ENCODE results near the gene ADCY5. TPM values are rescaled to one million over a fixed set of nuclear protein-coding genes. Genes with fewer than 3 reads are reported as not detected.

The ADCY5 gene
- polyA plus RNA-seq, 10 donors: 2.9 to 5.2 (median 3.8) TPM

DNA sequence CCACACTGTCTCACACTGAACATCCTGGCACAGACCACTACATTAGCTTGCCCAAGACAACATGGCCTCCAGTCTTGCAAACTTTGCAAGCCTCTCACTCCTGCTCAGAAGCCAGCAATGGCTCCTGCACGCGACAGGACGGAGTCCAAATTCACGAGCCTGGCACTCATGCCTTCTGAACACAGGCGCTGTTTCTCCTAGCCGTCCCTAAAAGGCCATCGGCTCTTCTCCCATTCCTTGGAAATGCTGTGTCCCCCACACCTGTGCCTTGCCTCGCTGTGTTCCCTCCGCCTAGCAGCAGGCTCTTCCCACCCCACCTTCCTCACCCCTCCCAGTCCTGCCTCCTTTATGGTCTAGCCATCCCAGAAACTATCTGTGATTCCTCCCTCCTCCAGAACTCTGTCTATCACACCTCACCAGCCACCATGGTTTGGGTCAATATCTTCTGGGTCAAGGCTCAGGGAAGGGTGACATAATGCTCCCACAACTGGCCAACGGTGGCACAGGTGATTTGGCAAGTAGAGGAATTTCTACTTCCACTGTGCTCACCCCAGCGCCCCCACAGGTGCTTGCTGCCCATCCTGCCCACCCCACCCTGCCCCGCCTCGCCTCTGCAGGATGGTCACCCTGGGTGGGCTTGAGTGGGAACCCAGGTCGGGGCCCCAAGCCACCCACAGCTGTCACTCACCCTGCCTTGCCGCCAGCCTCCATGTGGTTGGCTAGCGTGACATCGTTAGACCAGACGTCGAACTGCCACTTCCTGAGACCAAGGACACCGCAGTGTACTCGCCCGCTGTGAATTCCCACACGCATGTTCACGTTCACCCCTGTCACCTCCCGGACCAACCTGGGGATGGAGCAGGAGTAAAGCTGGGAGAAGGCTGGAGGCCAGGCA is 120.7 kb downstream of the ADCY5 start:
- no peak for DNase-seq

DNA sequence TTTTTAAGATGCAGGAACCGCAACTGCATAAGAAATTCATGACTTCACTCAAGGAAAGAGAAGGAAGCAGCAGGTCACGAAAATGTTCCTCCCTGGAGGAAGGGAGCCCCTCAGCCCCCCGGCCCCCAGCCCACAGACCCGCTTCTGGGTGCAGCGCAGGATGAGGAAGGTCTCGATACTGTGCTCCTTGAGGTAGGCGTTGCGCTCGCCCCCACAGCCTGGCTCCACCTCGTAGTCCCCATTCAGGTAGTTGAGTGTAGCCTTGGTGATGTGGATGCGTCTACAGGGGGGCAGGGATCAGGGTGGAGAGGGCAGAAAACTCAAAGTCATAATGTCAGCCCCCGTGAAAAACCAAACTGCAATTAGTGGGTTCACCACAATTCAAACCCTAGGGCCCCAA is 121.4 kb downstream of the ADCY5 start:
- no peak for DNase-seq

DNA sequence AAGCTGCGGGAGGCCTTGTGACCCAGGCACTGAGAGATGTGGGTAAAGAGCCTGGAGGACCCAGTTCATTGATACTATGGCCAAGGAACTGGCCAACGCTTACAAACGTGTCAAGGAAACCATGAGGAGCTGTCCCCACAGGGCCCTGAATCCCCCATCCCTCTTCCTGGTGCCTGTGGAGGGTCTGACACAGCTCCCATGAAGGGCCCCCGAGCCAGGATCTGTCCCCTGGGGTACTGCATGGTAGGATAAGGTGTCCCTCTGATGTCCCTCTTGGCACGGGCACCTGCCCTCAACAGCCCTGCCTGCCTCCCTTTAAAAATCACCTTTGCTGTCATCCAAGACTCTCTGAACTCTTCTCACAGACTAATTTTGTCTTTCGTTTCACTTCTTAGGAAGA is 122.4 kb downstream of the ADCY5 start:
- DNase-seq: no peak

DNA sequence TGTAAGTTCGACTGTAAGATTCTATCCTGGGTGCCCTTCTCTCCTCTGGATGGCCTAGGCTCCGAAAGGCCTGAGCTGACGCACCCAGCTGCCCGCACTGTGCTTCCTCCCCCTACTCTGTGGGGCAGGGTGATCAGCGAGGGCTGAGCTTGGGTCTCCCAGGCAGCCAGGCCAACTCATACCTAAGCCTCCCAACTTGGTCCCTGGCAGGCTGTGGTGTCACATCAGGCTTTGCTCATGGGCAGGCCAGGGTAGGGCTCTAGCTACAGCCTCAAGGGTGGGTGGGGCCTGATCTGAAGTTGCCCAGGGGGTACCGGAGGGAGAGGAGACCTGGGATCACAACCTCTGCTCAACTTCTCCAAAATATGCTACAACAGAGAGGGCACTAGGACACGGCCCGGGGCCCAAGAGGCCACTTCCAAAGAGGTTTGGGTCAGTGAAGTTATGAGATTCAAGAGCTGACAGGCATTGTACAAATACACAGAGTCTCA is 123.1 kb downstream of the ADCY5 start:
- DNase-seq: no peak

DNA sequence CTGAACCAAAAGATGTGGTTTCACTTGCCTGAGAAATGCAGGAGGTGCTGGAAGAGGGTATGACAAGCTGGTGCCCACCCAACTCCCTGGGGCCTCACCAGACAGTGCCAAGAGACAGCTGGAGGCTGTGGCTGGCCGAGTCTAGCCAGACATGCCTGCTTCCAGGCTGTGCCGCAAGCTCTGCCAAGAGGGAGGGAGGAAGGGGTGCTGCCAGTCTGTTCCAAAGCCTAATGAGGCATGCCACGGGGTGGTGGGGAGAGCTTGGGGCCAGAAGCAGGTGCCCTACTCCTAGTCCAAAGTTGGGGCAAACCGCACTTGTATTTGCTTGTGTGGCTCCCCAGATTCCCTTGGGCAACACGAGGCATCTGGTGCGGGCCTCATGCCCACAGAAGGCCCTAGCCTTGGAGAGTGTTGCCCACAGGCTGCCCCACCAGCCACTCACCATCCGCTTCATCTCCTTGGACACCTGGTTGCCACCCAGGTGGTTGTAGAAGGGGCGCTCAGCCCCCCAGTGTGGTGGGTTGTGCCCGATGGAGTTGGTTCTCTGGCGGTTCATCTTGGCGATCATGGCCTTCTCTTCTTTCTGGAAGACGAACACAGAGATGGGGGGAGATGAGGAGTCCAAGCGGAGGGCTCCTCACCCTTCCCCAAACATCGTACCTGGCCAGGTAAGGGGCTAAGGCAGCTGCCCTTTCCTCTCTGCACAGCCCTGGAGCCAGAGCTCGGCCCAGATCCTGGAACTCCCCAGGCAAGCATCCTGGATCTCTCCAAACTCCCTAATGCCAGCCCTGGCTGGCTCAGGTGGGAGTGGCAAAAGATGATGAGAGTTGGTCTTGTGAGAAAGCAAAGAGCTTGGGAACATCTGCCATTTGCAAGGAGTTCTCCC is 123.8 kb downstream of the ADCY5 start:
- no peak for DNase-seq

DNA sequence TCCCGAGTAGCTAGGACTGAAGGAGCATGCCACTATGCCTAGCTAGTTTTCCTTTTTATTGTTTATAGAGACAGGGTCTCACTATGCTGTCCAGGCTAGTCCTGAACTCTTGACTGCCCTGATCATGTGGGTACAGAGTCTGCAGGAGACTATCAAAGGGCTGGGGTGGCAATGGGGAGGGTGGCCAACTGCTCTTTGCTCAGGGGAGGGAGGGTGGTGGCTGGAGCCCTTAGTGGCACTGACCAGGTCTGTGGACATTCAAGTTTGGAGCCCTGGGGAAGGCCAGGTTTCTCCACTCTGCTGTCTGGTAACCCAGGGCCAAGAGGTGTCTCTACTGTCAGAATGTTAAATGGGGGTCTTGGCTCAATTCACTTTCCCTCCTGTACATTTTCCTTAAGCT is 125.1 kb downstream of the ADCY5 start:
- DNase-seq: no peak

DNA sequence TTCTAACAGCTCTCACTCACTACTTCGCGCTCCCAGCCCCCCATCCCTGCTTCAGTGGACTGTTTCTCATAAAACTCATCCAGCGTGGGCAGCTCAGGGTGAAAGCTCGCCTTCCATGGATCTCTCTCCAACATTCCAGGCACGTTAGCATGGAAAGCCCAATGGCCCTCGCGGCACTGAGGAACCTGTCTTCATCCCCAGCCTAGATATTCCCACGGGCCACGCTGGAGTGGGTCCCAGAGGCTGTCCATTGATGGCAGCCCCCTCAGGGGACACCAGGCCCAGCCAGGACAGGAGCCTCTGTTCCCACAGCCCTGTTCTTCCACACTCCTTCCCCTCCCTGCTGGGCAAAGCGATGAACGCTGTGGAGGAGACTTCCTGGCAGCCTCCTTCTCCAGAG is 126.0 kb downstream of the ADCY5 start:
- no peak for DNase-seq

DNA sequence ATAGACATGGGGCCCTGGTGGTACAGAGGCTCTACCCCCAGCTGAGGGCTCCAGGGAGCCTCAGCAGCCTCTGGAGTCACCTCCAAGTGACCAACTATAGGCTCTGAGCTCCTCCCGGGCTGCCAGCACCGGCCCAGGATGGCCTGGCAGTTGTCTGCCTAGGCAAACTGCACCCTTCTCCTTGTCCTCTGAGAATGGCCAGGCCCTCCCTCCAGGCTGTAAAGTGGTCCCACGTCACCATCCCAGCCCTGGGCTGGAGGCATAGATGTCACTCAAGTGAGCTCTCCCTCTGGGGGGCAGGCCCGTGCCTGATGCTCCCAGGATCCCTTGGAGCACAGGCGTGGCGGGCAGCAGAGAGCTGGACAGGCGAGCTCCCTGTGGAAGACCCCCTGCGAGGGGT is 127.1 kb downstream of the ADCY5 start:
- DNase-seq: no peak

DNA sequence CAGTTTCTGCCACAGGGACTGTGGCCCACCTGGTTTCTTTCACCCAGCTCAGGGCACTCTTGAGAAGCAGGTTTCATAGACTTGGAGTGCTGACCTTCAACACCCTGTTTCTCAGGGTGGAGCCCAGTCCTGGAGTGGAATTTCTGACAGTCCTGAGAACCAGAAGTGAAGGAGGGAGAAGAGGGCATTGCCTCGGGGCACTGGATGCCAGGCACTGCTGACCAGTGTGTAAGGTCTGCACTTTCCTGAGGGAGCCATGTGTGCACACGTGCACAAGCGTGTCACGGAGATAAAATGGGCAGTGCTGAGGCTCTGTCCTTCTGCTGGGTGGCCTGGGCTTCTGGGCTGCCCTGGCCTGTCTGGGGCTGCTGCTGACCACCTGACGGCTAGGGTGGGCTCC is 128.7 kb downstream of the ADCY5 start:
- no peak for DNase-seq

DNA sequence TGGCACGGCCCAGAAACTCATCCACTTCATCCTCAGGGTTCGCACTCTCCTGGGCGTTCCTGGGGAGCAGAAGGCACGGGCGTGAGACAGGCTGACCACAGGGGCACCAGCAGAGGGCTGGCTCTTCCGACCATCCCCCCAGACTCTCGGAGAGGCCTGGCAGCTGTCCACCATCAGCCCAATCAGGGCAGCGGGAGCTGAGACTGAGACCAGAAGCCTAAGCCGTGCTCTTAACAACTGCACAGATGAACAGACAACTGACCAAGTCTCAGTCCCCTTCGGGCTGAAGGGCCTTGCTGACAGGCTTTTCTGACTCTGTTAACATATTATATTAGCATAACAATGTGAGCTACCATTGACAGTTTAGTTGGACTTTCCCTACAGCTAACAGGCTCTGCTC is 129.1 kb downstream of the ADCY5 start:
- DNase-seq: no peak

DNA sequence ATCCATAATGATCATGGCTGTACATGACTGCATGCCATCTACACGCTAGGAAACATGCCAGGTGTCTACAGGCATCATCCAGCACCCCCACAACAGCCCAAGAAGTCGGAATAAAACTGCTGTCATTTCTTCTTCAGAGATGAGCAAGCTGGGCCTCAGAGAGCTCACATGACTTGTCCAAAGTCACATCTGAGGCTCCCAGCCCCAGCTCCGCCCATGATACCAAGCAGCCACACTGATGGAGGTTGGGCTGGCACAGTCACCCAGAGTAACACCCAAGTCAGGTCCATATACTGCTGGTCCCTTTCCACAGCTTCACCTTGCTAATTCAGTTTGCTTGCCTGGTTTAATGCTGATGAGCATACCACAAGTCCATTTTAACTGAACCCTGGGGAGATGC is 130.5 kb downstream of the ADCY5 start:
- no peak for DNase-seq

DNA sequence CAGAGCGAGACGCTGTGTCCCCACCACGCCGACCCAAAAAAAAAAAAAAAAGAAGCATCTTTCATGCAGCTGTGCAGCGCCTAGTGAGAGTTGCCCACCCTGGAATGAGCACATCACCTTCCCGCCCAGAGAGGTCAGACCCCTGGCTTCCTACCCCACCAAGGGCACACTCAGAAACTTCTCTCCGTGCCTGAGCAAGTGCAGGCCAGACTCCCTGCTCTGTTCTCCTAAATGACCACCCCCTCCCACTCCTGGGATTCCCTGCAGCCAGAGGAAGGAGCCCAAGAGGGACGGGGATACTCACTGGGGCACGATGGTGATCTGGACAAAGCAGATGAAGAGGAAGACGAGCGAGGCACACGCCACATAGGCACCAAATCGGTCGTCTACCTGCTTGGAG is 131.2 kb downstream of the ADCY5 start:
- DNase-seq: no peak

DNA sequence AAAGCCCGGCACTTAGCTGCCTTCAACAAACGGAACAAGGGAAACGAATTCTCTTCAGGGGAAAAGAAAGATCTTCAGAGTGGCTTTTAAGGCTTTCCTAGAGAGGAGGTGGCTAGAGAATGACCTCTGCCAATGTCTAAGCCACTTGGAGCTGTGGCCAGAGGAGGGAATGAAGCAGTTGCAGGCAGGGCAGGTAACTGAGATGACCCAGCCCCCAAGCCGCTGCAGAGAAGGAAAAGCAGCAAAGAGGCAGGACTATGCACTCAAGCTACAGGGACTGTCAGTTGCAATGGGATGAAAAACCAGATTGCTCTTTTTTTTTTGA is 133.7 kb downstream of the ADCY5 start:
- no peak for DNase-seq

DNA sequence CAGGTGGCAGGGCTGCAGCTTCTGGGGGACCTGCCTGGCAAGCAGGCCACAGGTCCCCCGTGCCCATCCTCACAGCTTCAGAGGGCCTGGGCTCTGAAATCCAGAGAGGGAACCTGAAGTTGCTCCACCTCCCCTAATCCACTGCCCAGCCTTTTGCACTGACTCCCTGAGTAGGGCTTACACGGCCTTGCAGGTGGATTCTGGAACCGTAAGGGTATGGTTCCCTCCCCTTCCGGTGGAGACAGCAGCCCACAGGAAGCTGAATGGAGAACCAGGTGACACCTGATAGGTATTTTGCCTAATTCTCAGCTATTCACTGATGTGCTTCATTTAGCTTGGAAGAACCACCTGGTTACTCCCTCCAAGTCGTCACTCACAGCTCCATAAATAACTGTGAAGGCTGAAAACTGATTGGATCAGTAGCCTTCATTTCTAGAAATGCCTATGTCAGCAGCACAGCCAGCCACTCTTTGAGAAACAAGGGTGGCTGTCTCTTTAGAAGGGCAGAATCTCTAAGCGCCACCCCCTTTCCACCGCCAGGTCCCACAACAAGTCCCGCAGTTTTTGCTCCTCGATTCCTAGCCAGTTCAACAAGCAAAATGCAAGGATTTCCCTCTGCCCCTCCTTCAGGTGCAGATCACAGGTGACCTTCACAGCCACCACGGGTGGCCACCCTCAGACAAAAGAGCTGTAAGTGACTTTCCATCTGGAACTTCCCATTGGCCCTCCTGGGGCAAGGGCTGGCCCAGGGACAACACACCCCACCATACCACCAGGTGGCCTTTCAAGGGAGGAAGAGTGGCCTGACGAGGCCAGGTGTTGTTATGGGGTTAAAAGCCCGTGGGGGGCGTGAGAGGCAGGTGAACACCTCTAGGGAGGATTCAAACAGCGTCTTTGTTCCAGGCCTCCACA is 134.3 kb downstream of the ADCY5 start:
- no peak for DNase-seq

DNA sequence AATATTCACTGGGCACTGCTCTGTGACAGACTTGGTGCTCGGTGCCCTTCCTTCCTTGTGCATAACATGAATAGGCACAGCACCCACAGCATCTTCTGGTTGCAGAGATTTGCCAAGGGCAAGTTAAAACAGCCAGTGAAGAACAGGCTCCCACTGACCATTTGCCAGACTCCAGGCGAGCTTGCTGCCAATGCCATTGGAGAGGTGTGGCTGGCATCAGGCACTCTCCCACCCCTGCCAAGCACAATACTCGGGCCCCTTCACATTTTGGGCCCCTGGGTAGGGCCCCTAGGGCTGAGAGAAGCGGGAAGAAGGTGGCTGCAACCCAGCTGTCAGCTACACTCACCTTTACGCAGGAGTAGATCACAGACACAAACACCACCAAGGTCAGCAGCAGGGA is 135.0 kb downstream of the ADCY5 start:
- DNase-seq: no peak

DNA sequence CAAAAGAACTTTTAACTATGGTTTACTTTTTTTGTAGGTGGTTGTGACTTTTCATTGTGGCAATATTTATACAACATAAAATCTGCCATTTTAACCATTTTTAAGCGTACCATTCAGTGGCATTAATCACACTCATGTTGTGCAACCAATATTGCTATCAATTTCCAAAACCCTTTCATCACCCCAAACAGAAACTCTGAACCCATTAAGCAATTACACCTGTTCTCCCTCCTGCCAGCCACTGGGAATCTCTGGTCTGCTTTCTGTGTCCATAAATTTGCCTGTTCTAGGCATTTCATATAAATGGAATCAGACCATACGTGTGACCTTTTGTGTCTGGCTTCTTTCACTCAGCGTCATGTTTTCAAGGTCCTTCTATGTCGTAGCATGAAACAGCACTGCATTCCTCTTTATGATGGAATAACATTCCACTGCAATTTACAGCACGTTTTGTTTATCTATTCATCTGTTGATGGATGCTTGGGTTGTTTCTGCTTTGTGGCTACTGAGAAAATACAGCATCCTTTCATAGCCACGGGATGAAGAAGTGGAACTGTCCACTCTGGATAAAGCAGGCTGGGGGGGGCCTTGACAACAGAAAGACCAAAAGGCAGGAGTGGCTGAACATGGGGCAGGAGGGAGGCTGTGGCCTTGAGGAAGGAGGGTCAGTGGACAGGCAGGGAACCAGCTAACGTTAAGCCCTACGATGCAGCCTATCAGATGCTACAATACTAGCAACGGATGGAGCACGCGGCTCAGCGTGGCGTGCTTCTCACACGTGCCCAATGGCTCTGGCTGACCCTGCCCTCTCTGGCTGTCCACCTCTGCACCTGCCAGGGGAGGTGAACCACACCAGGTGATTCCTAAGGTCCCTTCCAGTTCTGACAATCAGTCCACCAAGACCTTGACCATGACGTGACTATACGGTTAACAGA is 136.3 kb downstream of the ADCY5 start:
- no peak for DNase-seq

DNA sequence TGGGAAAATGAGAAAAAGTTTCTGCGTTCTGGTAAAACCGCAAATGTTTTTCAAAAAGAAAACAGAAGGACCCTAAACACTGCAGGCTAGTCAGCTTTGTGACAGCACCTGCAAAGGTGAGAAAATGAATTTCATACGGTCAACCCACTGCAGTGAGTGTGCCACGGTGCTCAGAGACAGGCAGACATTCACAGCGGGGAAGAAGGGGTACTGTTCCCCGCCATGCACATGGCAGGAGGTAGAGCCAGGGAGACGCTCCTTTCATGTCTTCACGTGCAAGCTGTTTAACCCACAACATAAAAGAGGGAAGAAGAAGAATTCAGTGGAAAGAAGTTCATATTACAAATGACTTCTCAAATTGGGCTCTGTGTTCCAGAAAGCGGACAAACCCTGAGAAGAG is 137.7 kb downstream of the ADCY5 start:
- DNase-seq: no peak

DNA sequence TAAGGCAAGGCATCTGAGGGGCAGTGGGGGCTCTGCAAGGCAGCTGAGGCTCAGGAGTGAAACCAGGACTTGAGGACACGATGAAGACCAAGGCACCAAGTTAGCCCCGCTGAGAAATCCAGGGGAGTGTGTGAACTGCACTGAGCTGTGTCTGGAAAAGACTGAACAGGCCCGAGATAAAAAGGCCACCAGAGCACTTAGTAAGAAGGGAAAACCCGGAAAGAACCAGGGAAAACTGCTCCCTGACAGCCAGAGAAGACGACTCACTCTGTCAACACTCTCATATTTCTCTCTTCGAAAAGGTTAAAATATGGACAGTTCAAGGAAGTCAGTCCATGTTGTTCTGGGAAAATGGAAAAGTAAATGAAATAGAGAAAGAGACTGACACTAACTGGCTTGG is 138.1 kb downstream of the ADCY5 start:
- no peak for DNase-seq

DNA sequence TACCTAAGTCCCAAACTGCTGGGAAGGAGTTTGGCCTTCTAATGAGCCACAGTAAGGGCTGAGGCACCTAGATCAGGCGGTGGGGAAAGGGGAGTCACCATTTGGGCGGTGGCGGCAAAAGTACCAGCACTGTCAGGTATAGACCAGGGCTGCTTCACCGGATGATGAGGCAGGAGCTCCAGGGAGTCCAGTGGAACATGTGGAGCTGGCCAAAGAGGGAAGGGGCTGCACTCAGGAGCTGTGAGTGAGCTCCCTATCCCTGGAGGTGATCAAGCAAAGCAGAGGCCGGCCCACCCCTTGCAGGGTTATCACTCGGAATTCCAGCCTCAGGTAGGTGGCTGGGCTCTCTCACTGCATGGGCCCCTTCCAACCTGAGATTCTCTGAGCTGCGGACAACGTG is 138.7 kb downstream of the ADCY5 start:
- no peak for DNase-seq

DNA sequence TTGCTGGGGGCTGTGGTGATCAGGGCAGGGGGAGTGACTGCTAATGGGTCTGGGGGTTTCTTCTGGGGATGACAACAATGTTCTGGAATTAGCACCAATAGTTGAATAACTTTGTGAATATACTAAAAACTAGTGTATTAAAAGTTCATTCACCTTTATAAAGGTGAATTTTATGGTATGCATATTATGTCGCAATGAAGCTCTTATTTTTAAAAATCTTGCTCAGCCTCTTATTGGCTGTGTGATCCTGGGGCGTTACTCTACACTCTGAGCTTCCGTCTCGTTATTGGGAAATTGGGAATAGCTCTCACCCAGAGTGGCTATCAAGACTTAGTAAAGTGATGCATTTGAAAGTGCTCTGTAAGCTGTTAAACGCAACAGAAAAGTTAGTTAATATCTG is 141.8 kb downstream of the ADCY5 start:
- no peak for DNase-seq

DNA sequence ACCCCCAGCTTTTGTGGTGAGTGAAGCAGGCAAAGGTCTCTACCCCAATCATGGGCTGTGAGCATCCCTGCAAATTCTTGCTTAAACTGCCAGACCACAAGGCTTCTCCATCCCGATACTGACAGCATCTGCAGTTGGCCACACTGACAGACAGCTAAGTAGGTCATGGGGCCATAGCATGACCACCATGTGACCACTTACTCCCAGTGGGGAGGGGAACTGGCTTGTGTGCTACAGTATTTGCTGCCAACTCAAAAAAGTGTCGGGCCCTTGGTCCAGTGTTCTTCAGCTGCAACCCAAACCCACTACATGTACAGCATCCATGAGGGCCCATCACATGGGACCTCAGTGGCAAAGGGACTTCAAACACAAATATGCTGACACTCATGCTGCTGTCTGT is 143.7 kb downstream of the ADCY5 start:
- no peak for DNase-seq
